HG03064 (cell line): ENCODE results near the gene SRCIN1.

Experiments
- ATAC-seq: cut with Tn5 transposase; IDR thresholded peaks from one replicate; pipeline ENCODE4 v1.9.1; 2021; ENCODE audit warnings: low read depth; ENCODE audit not compliant: unreplicated experiment

SRCIN1 gene

DNA sequence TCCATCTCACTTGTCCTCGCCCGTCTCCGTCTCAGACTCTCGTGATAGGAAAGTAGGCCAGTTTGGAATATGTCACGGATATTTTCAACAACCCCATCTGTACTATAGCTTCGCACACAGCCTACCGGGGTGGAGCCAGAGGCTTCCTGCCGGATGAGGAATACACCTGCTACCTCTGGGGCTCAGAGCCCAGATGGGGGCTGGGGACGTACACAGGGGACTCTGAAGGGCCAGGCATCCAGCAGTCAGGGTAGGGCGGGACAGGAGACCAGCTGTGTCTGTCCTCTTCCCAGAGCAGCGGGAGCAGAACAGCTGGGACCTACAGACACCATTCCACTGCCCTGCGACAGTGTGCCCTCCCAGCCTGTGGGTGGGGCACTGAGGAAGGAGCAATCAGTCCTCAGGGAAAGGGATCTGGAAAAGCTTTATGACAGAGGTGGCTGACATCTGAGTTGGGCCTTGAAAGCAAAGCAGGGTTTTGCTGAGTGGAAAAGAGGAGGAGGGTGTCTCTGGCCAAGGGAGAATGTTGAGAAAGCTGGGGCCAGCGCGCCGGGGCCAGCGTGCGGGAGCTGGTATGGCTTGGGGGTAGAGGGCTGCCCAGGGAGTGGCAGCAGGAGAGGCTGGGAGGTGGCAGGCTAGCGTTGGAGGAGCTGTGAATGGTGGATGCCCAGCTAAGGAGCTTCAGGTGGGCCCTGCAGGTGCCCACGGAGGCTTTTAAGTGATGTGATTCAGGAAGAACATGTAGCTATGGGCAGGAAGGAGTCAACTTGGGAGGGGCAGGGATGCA, 11.5 kb upstream of the SRCIN1 start:
- no peak for ATAC-seq

DNA sequence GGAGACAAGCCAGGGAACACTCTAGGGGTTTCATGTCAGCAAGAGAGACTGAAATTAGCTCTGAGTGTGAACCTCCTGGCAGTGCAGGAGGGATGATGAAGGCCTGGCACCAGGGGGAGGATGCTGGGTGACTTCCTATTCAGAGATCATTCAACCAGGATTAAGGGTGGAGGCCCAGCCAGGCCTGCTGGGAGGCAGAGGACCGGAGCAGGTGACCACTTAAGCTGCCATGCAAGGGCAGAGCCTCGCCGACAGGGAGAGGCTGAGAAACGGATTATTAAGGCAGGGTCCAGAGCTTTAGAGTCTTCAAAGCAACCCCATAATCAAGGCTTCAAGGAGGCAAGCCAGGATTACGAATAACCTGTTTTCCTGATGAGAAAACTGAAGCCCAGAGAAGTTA, 10.6 kb upstream of the SRCIN1 start:
- no peak for ATAC-seq

DNA sequence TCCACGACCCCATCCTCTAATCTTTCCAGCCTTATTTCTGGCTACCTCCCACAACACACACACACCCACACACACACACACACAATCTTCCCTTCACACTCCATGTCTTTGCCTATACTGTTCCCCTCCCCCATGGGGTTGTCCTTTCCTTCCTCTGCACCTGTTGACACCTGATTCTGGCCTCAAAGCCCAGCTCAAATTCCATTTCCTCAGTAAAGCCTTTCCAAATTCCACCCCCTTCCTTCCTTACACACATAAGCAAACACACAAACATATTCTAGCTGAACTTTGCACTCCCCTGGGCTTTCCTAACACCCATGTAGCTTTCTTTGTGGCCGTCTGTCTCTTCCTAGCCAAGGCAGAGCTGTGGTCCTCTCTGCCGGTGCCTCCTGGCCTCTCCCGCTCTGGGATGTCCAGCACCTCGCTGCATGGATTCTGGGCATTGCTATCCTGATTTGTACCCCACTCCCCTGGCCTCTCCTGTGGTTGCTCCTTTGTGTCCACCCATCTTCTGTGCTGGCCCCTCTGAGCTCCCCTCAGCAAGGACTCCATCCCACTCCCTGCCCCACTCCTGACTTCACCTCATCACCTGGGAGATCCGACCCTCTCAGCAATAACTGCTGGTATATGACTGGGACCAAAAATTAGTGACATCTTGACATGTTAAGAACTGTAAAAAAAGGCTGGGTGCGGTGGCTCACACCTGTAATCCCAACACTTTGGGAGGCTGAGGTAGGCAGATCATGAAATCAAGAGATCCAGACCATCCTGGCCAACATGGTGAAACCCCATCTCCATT, 8.4 kb upstream of the SRCIN1 start:
- no peak for ATAC-seq

DNA sequence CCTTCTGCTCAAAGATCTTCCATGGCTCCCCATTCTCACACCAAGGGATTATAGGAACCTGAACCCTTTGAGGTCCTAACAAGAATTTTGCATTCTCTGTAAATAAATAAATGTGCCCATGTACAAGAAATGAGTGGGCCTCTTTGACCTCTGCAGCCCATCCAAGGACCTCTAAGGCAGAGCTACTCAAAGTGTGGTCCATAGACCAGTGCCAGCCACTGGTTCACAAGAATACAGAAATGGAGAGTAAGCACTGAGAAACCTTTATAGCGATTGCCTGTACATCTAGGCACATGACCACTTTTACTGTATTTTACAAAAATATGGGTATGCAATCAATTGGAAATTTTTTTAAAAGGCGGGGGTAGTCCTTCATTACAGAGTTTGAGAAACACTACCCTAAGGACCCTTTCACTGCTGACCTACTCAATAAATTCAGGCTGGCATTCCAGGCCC, 7.8 kb upstream of the SRCIN1 start:
- ATAC-seq = no peak

DNA sequence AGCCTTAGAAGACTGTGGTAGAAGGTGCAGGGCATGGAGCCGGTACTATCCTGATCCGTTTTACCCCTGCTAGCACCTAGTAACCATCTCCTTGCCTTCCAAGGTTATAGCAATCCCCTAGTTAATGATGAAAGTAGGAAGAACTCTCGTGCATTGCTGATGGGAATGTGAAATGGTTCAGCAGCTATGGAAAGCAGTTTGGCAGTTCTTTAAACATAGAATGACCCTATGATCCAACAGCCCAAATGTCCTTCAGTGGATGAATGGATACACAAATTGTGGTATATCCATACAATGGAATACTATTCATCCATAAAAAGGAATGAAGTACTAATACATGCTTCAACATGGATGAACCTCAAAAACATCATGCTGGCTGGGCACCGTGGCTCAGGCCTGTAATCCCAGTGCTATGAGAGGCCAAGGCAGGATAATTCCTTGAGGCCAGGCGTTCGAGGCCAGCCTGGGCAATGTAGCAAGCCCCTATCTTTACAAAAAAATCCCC, 6.2 kb upstream of the SRCIN1 start:
- no peak for ATAC-seq

DNA sequence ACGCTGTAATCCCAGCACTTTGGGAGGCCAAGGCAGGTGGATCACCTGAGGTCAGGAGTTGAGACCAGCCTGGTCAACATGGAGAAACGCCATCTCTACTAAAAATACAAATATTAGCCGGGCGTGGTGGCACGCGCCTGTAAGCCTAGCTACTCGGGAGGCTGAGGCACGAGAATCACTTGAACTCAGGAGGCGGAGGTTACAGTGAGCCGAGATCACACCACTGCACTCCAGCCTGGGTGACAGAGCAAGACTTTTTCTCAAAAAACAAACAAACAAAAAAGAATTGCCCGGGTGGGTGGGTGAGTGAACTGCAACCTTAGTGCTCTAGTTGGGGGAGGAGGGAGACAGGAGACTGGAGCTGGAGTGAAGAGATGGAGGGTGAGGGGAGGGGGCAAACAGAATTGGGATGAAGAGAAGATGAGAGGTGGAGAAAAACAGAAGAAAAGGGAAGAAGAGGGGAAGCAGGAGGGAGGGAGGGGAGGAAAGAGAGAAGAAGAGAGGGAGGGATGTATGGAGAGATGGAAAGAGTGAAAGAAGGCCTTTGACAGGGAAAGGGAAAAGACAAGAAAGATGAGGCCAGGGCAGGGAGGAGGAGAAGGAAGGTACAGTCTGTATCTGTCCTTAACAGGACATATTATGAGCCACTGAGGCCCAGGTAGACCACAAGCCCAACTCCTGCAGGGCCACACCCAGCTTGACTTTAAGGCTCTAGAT, 5.5 kb upstream of the SRCIN1 start:
- no peak for ATAC-seq

DNA sequence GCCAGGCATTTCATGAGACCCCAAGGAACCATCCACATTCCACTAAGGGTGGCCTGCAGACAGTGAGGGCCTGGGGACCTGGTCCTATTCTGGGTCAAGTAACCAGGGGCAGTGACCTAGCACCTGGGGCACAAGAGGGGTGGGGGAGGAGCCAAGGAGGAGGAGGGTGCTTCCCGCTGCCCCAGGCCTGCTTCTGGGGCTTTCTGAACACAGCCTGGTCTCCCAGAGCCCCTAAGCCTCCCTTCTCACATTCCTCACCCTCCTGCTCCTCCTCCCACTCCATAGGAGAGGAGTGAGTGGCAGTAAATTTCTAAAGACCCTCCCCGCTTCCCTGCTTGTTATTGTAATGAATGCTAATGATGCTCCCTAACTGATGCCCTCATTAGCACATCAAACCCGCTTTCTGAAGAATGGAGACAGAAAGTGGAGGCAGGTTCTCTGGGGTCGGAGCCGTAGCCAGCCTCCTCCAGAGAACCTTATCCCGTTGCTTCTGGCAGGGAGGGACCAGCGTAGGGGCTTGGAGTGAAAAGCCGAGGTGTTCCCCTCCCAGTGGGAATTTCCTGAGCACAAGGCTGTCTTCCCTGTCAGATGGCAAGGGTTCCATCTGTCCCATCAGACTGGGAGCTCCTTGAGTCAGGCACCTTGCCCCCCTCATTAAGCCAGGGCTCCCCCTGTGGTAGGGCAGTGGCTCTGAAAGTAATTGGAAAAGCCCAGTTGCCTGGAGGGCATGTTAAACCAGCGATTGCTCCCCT, 3.7 kb upstream of the SRCIN1 start:
- ATAC-seq = no peak

DNA sequence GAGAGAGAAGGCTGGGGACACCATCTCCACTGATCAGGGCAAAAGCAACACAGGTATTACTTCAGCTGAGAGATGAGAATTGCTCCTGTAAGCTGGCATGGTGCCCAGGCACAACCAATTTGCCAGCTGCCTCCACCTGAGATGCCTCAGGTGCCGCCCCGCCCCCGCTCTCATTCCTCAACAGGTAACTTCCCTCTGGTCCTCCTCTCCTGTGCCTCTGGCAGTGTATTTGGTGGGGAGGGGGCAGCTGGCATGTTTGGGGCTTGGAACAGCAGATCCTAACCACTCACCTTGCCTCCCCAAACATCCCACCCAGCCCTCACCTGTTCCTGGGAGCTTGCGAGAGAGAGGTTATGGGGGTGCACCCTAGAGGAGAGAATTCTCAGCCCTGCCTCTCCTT, 2.9 kb upstream of the SRCIN1 start:
- ATAC-seq = no peak

DNA sequence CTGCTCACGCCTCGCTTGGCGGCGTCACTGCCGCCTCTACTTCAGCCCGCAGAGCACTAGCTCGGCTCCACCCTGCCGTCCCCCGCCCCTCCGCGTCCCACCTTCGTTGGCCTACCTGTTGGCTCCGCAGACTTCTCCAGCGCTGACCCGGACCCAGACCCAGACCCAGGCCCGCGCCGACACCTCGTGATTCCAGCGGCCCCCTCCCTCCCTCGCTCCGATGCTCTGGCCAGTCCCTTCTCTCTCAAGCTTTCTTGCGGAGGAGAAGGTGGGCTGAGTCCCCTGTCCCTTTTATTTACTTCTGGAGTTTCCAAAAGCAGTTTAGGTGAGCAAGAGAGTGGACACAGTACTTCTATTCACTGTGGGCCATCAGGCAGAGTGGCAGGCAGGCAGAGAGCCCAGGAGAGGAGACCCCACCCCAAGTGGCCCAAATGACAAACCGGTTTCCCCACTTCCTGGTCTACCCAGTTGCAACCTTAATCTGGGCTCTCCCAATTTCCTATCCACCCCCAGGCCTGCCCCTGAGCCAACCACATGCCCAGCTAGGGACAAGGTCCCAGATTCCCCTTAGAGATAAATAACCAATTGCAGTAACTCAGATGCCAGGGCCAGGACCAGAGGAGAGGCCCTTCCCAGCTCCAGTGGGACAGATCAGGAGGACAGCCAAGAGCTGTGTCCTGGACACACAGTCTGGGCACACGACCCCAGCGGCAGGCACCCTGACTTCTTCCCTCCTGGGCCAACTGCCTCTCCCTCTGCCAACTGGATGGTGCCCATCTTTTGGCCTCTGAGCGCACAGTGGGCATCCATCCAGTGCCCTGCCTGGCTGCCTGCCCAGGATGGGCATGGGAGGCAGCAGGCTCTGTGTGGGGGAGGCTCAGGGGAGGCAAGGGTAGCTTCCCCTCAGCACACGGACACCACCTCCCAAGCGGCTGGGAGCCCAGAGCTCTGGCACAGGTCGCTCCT, 1.2 kb upstream of the SRCIN1 start:
- ATAC-seq = no peak

DNA sequence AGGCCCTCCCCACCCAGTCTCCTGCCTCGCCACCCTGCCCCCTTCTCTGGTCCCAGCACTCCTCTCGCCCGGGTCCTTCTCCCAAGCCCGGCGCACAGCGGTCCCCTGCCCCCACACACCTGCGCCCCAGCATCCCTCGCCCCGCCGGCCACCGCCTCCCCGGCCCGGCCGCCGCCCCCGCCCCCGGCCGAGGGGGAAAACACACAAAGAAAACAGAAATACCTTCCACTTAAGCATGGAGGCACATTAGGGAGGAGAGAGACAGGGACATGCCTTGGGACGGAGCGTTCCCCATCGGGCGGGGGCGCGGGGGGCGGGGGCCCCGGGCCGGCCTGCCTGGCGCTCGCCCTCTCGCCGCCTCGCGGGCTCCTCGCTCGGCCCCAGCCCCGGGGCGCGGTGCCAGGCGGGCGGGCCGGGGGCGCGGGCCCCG, 326 bp downstream of the SRCIN1 start:
- no peak for ATAC-seq

DNA sequence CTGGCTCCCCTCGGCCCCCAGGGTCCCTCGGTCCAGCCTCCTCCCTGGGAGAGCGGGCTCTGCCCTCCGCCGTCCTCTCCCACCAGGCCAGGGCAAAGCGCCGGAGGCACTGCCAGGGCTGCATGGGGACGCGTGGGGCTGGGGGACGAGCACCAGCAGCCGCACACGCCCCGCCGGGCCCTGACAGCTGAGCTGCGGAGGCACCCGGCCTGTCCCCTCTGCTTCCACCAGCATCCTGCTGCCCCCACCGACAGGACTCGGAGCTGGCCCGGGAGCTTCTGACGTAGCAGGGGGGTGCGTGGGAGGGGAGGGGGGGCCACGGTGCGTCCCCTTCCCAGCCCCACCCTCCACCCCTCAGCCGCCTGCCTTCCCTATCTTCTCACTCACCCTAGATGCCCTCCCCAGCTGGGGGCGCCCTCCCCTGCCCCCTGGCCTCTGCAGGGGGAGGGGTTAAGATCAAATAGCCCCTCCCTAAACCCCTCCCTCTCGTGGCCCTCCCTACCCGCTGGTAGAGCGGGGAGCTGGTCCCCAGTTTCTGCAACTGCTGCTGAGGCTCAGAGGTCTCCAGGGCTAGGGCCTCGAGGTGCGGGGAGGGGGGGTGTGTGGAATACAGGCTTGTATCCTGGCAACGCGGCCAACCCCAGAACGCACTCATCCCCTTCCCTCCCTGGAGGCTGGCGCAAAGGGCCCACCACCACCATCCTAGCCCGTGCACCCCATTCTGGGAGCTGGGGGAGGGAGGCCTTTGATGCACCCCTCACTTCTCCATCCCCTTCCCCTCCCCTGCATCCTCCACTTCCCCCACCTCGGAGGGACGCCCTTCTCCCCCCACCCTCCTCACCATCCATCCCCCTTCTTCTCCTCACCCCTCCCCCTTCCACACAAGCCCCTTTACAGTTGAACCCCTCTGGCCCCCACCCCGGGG, 1.0 kb downstream of the SRCIN1 start:
- ATAC-seq = no peak

DNA sequence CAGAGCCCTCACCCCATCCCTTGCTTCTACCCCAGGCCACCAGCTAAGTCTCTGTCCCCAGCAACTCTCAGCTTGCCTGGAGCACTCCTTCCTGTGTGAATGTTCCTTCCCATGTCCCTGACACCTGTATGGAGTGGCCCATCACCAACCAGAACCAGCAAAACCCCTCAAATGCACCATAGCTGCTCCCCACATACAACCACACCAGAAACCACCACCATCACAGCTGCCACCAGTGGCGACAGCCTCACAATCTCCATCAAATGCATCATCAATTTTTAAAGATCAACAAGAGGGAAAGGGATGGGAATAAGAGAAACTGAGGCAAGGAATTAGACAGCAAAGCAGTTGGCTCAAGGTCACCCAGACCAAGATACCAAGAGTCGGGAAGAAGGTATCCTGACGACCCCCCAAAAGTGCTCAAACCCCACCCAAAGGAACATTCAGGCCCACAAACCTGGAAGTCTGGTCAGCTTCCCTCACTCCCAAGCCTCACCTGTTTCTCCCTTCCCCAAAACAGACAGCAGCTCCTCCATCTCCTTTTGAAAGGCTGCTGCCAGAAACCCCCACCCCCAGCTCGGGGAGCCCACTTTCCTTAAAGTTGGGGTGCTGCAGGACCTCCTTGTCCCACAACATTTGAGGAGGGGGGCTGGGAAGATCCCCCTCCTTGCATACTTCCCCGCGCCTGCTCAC, 1.8 kb downstream of the SRCIN1 start:
- no peak for ATAC-seq

DNA sequence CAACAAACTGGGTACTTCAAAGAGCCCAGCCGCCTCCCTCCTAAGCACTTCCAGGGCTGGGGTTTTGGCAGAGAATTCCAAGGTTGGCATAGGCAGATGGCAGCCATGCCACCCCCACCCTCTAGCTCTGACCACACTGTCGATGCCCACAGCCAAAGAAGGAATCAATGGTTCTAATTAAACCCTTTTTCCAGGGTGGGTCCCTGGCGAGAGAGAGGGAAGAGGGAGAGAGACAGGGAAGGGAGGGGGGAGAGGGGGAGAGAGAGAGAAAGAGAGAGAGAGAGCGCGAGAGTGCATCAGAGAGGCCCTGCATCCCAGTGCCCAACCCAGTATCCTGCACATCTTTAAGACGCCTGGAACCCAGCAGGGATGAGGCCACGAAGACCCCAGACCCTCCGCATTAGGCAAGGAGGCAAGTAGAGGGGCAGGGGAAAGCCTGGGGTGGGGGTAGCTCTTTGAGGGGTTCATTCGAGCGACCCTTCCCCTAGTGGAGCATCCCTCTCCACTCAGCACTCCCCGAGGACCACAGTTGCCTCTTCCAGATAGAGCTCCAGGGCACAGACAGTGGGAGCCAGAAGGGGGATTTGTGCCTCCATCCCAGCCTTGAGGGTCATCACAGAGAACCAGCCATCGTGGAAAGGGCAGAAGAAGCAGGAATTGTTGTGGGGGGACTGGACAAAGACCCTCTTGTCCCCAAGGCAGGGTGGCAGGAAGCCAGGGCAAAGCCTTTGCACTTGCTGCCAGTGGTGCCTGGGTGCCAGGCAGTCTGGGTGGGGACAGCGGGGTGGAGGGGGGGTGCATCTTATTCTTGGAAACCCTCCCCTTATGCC, 2.6 kb downstream of the SRCIN1 start:
- no peak for ATAC-seq

DNA sequence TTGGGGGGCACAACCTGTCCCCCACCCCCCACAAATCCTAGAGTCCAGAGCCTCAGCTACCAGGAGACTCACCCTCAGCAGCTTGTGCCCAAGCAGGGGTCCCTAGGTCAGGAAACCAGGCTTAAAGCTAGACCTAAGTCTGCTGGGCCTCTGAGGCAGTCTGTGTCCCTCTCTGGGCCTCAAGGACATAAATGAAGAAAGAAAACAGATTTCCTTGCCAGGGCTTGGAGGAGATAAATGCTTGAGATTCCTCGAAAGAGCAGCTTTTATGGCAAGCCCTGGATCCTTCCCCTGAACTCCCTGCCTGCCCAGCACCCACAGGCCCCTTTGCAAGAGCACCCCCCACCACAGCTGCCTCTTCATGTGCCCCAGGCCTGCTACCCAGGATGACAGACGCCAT, 3.3 kb downstream of the SRCIN1 start:
- ATAC-seq = no peak

DNA sequence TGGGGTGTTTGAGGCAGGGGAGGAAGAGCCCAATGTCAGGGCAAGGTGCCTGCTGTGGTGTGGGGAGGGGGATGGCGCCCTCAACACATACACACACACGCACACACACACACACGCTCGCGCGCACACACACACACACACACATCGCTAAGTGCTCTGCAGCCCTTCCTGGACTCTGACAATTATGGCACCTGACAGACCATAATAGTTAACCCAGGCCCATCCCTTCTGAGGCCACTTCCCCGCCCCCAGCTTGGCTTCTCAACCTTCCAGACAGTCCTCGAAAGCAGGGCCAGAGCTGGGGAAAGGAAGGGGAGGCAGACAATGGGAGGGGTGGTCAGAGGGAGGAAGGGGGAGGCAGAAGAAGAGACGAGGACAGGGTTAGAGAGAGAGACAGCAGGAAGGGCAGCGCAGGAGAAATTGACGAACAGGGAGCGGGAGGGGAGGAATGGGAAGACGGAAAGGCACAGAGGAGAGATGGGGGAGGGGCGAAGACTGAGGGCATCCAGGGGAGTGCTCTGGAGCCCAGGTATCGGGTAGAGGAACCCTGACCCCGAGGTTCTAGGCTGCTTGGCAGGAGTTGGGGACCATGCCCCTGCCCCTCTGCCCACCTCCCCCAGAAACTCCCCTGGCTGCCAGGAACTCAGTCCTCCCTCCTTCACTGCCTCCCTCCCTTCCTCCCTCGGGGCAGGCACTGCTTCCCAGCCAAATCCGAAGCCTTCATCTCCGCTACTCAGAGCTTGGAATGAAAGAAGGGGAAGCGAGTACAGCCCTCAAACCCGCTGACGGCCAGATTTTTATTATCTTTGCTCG, 4.0 kb downstream of the SRCIN1 start:
- ATAC-seq = no peak

DNA sequence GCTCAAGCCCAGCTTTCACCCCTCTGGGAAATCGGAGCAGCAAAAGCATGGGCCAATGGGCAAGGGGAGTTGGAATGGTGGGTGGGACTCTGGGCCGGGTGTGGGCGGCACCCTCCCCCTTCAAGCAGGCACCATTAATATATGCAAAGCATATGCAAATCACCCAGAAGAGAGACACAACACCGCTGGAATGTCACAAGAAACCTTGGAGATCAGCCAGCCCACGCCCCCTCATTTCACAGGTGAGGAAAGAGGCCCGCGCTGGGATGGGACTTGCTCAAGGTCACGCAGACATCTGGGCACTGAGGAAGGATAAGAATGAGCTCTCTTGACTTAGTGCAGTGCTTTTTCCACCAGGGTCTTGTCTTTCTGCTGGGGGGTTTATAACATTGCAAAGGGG, 4.8 kb downstream of the SRCIN1 start:
- no peak for ATAC-seq
